Stomach (tissue), 4 donors: ENCODE data around the gene RECQL5.

Experiments
- POLR2A ChIP-seq, 4 donors: fragments of 450-650 bp; IDR thresholded peaks; one replicate each; pipeline ENCODE4 v1.6.1; 2016; ENCODE audit warnings: antibody characterized with exemption in 4 of 4, control low read depth in 2 of 4, mild to moderate bottlenecking in 1 of 4, moderate library complexity in 1 of 4
- TF ChIP-seq, protein P1 (sequence below), 7 experiments: fragments of 450-650 bp in 4 of 7; fragments of 200-600 bp in 3 of 7; sonication (generic) in 3 of 7; IDR thresholded peaks; one replicate each; pipeline ENCODE4 v1.5.1; 2016 to 2019; ENCODE audit warnings: antibody characterized with exemption in 7 of 7, control low read depth in 2 of 7, mild to moderate bottlenecking in 1 of 7

DNA sequence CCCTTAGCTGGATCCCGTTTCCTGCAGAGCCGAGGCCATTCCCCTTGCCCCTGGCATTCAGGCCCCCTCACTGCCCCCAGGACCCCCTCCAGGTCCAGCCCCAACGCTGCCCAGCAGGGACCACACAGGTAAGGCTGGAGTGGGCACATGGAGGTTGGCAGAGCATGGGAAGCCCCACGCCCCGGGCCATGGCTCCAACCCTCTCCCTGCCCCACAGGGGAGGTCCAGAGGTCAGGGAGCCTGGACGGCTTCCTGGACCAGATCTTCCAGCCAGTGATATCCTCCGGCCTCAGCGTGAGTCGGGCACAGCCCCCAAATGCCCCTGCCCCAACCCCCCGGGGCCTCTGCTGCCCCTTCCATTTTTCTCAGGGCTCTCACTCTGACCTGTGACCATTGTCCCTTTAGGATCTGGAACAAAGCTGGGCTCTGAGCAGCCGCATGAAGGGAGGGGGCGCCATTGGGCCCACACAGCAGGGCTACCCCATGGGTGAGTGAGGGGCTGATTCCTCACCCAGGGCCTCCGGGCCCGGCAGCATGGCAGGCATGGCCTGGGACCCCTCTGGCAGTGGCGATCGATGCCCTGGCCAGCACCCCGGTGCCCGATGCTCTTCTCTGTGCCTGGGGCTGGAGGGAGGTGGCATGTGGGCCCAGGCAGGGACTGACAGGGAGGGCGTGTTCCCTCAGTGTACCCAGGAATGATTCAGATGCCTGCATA lies 52.2 kb downstream of the RECQL5 start:
- no peak for TF ChIP-seq POLR2A (IDR thresholded peaks at IDR 0.05)
- TF ChIP-seq, protein P1, sequence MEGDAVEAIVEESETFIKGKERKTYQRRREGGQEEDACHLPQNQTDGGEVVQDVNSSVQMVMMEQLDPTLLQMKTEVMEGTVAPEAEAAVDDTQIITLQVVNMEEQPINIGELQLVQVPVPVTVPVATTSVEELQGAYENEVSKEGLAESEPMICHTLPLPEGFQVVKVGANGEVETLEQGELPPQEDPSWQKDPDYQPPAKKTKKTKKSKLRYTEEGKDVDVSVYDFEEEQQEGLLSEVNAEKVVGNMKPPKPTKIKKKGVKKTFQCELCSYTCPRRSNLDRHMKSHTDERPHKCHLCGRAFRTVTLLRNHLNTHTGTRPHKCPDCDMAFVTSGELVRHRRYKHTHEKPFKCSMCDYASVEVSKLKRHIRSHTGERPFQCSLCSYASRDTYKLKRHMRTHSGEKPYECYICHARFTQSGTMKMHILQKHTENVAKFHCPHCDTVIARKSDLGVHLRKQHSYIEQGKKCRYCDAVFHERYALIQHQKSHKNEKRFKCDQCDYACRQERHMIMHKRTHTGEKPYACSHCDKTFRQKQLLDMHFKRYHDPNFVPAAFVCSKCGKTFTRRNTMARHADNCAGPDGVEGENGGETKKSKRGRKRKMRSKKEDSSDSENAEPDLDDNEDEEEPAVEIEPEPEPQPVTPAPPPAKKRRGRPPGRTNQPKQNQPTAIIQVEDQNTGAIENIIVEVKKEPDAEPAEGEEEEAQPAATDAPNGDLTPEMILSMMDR (IDR thresholded peaks at IDR 0.05), result no peak
